Trophoblast cell (in vitro differentiated cells and primary cell): ENCODE results near the gene MRPL53.
"Not testable (repeated sequence)": the region's sequence is repeated elsewhere in the genome, so short reads cannot be mapped to it uniquely, and the experiment has no call there.

Experiments used
- DNase-seq, 2 donors: peaks; one replicate each; pipeline ENCODE4 v3.0.0-alpha.2; 2016
- H2AFZ ChIP-seq: 2 replicates; pipeline ENCODE4 v1.6.1; 2013; ENCODE audit warnings: low read length, moderate library complexity, mild to moderate bottlenecking; ENCODE audit not compliant: insufficient read depth, poor library complexity
- H2AK5ac ChIP-seq: 2 replicates; pipeline ENCODE4 v1.6.1; 2013; ENCODE audit warnings: mild to moderate bottlenecking, low read length
- H2BK120ac ChIP-seq: 2 replicates; pipeline ENCODE4 v1.6.1; 2013; ENCODE audit warnings: low read length, mild to moderate bottlenecking, moderate library complexity; ENCODE audit not compliant: insufficient read depth, poor library complexity
- H2BK12ac ChIP-seq: 2 replicates; pipeline ENCODE4 v1.6.1; 2013; ENCODE audit warnings: mild to moderate bottlenecking, low read length, moderate library complexity
- H2BK5ac ChIP-seq: 2 replicates; pipeline ENCODE4 v1.6.1; 2013; ENCODE audit warnings: low read length, low read depth, moderate library complexity, mild to moderate bottlenecking; ENCODE audit not compliant: poor library complexity
- H3K14ac ChIP-seq: 2 replicates; pipeline ENCODE4 v1.6.1; 2013; ENCODE audit warnings: mild to moderate bottlenecking, low read length
- H3K18ac ChIP-seq: 2 replicates; pipeline ENCODE4 v1.6.1; 2013; ENCODE audit warnings: mild to moderate bottlenecking, low read length
- H3K23ac ChIP-seq: 2 replicates; pipeline ENCODE4 v1.6.1; 2013; ENCODE audit warnings: low read length
- H3K27ac ChIP-seq: 2 replicates; pipeline ENCODE4 v1.5.1; 2013; ENCODE audit warnings: low read depth, mild to moderate bottlenecking, inconsistent platforms, low read length, moderate library complexity
- H3K27me3 ChIP-seq: 2 replicates; pipeline ENCODE4 v1.6.1; 2013; ENCODE audit warnings: inconsistent platforms, mild to moderate bottlenecking, low read length, moderate library complexity; ENCODE audit not compliant: insufficient read depth
- H3K36me3 ChIP-seq, 2 experiments: 1 replicate in 1 of 2; 2 replicates in 1 of 2; pipeline ENCODE4 v1.6.1; 2013; ENCODE audit warnings: low read length in 2 of 2, mild to moderate bottlenecking in 2 of 2, moderate library complexity in 1 of 2; ENCODE audit not compliant: insufficient read depth in 2 of 2, control insufficient read depth in 1 of 2
- H3K4ac ChIP-seq: 2 replicates; pipeline ENCODE4 v1.6.1; 2013; ENCODE audit warnings: low read depth, mild to moderate bottlenecking, low read length, moderate library complexity
- H3K4me1 ChIP-seq, 2 experiments: 1 replicate in 1 of 2; 2 replicates in 1 of 2; pipeline ENCODE4 v1.6.1; 2013; ENCODE audit warnings: low read length in 2 of 2, mild to moderate bottlenecking in 2 of 2, moderate library complexity in 1 of 2; ENCODE audit not compliant: insufficient read depth in 2 of 2, control insufficient read depth in 1 of 2
- H3K4me2 ChIP-seq: 2 replicates; pipeline ENCODE4 v1.6.1; 2013; ENCODE audit warnings: inconsistent platforms, mild to moderate bottlenecking, low read length, moderate library complexity
- H3K4me3 ChIP-seq: 2 replicates; pipeline ENCODE4 v1.5.1; 2013; ENCODE audit warnings: mild to moderate bottlenecking, low read depth, low read length, inconsistent platforms
- H3K79me1 ChIP-seq: one replicate; pipeline ENCODE4 v1.6.1; 2013; ENCODE audit warnings: low read length
- H3K79me2 ChIP-seq: 2 replicates; pipeline ENCODE4 v1.6.1; 2013; ENCODE audit warnings: low read length, mild to moderate bottlenecking; ENCODE audit not compliant: control insufficient read depth, insufficient read depth, poor library complexity
- H3K9ac ChIP-seq: 2 replicates; pipeline ENCODE4 v1.6.1; 2013; ENCODE audit warnings: mild to moderate bottlenecking, low read length
- H3K9me3 ChIP-seq: 2 replicates; pipeline ENCODE4 v1.6.1; 2013; ENCODE audit warnings: low read depth, mild to moderate bottlenecking, control low read depth, inconsistent platforms, low read length; ENCODE audit not compliant: insufficient read depth
- H4K12ac ChIP-seq: 2 replicates; pipeline ENCODE4 v1.6.1; 2013; ENCODE audit warnings: low read depth, mild to moderate bottlenecking, low read length, moderate library complexity
- H4K8ac ChIP-seq: 2 replicates; pipeline ENCODE4 v1.6.1; 2013; ENCODE audit warnings: low read depth, mild to moderate bottlenecking, low read length, moderate library complexity
- H4K91ac ChIP-seq: one replicate; pipeline ENCODE4 v1.6.1; 2013; ENCODE audit warnings: low read depth, mild to moderate bottlenecking, low read length, moderate library complexity
- WGBS: extraction: QIAGEN DNeasy Blood & Tissue Kit; methylation state at CpG from one replicate; pipeline ENCODE4 v1.1.7; 2013; ENCODE audit warnings: missing lambda C conversion rate; ENCODE audit not compliant: insufficient read length, insufficient coverage; ENCODE audit errors: extremely low coverage; 5-methylcytosine and 5-hydroxymethylcytosine counted together

The MRPL53 gene

DNA sequence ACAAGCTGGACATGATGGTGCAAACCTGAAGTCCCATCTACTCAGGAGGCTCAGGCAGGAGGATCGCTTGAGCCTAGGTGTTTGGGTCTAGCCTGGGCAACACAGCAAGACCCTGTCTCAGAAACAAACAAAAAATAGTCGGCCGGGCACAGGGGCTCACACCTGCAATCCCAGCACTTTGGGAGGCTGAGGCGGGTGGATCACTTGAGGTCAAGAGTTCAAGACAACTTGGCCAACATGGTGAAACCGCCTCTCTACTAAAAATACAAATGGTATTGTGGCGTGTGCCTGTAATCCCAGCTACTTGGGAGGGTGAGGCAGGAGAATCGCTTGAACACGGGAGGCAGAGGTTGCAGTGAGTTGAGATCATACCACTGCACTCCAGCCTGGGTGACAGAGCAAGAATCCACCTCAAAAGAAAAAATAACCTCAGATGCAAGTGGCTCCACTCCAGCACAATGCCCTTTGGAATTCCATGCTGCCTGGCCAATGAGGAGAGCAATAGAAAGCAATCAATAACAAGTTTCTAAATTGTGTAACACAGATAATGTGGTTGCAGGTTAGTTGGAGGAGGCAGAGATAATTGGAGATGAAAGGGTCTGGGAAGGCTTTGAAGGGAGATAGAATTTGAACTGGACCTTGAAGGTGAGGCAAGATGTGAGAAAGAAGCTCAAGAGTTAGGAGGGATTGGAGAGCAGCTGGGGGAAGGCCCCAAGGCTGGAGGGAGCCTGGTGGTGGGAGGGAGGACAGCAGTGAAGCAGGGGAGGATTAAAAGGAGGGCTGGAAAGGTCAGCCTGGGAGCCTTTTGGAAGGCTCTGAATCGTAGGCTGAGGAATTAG is 16.4 kb upstream of the MRPL53 start:
- no peaks in the 10 kb centered on the region for H3K79me2 ChIP-seq
- H2BK12ac ChIP-seq, result no peak overlapping the region
- no peaks in the 10 kb centered on the region for H3K79me1 ChIP-seq
- H3K9ac ChIP-seq, result no peak overlapping the region
- no peak overlapping the region for H3K23ac ChIP-seq
- H2AFZ ChIP-seq, result no peak overlapping the region
- H4K12ac ChIP-seq, result no peak overlapping the region
- WGBS, result no CpG with 5 or more reads among the region's 9 CpGs
- no peak overlapping the region for H2AK5ac ChIP-seq
- no peak overlapping the region for H3K27ac ChIP-seq
- no peak overlapping the region for H4K8ac ChIP-seq
- H3K18ac ChIP-seq, result no peak overlapping the region
- no peak overlapping the region for H2BK120ac ChIP-seq
- H3K14ac ChIP-seq, result no peak overlapping the region
- no peak overlapping the region for H2BK5ac ChIP-seq
- no peaks in the 10 kb centered on the region for H3K27me3 ChIP-seq
- H3K9me3 ChIP-seq, result peaks cover 2% of the 10 kb centered on the region
- DNase-seq, result no peak
- no peak overlapping the region for H3K4me2 ChIP-seq
- H3K4ac ChIP-seq, result no peak overlapping the region
- H3K36me3 ChIP-seq, result peaks cover 30 to 44% of the 10 kb centered on the region in 2 experiments
- no peak overlapping the region for H3K4me3 ChIP-seq
- H4K91ac ChIP-seq, result no peak overlapping the region
- H3K4me1 ChIP-seq, result peaks cover 0 to 5% of the 10 kb centered on the region in 2 experiments

- Histone ChIP-seq H4K12ac (no peak overlapping the region), H2BK120ac (no peak overlapping the region), H3K4me2 (no peak overlapping the region), H2AFZ (no peak overlapping the region), H3K36me3 (peaks cover 12 to 18% of the 10 kb centered on the region in 2 experiments), H4K91ac (no peak overlapping the region), H3K4ac (no peak overlapping the region), H3K14ac (no peak overlapping the region), H3K9me3 (no peaks in the 10 kb centered on the region), H3K27me3 (no peaks in the 10 kb centered on the region), H3K79me2 (peaks cover 9% of the 10 kb centered on the region), H4K8ac (no peak overlapping the region), H2BK5ac (no peak overlapping the region), H3K4me3 (no peak overlapping the region), H2BK12ac (no peak overlapping the region), H3K79me1 (peaks cover 11% of the 10 kb centered on the region), H3K27ac (no peak overlapping the region), H3K4me1 (peaks cover 8 to 14% of the 10 kb centered on the region in 2 experiments), H3K18ac (no peak overlapping the region), H3K9ac (no peak overlapping the region), H2AK5ac (no peak overlapping the region), H3K23ac (no peak overlapping the region)
- no peak for DNase-seq
- WGBS, result no CpG with 5 or more reads among the region's 2 CpGs
These were observed 13.7 kb upstream of the MRPL53 start for GRCh38 chr2:74486141-74486540.

- H2BK12ac ChIP-seq, H3K79me2 ChIP-seq, H3K4ac ChIP-seq, H3K14ac ChIP-seq, H3K23ac ChIP-seq, H4K12ac ChIP-seq, H3K18ac ChIP-seq, H2BK120ac ChIP-seq, H3K27me3 ChIP-seq, H2AK5ac ChIP-seq, DNase-seq, H3K9ac ChIP-seq, H4K91ac ChIP-seq, H2BK5ac ChIP-seq, H3K9me3 ChIP-seq, H2AFZ ChIP-seq, H3K27ac ChIP-seq: not testable (repeated sequence)
- peaks cover 9 to 15% of the 10 kb centered on the region in 2 experiments for H3K4me1 ChIP-seq
- peaks cover 7 to 11% of the 10 kb centered on the region in 2 experiments for H3K36me3 ChIP-seq
- WGBS, result no CpG with 5 or more reads among the region's 19 CpGs
- peak overlapping the region; percentile 56 for H3K4me3 ChIP-seq
- H3K4me2 ChIP-seq, result peak overlapping the region; percentile 66
- H3K79me1 ChIP-seq, result peaks cover 11% of the 10 kb centered on the region
- H4K8ac ChIP-seq, result peak overlapping the region; percentile 73
These were observed 11.2 kb upstream of the MRPL53 start for GRCh38 chr2:74483675-74484164.

- no peaks in the 10 kb centered on the region for H3K9me3 ChIP-seq
- no peaks in the 10 kb centered on the region for H3K27me3 ChIP-seq
- peak within 1 kb of the TSS; percentile 94 for H3K4me3 ChIP-seq
- peaks cover 9% of the 10 kb centered on the region for H3K79me2 ChIP-seq
- peak within 1 kb of the TSS; percentile 82 for H4K8ac ChIP-seq
- H3K36me3 ChIP-seq, result peaks cover 9 to 11% of the 10 kb centered on the region in 2 experiments
- no CpG with 5 or more reads among the region's 50 CpGs for WGBS
- peak within 1 kb of the TSS; percentile 89 for H3K9ac ChIP-seq
- peak within 1 kb of the TSS; percentile 55 for H4K12ac ChIP-seq
- H4K91ac ChIP-seq, result peak within 1 kb of the TSS; percentile 71
- H3K23ac ChIP-seq, result no peak within 1 kb of the TSS
- H3K14ac ChIP-seq, result peak within 1 kb of the TSS; percentile 65
- H3K4ac ChIP-seq, result peak within 1 kb of the TSS; percentile 51
- peaks cover 9 to 13% of the 10 kb centered on the region in 2 experiments for H3K4me1 ChIP-seq
- H3K27ac ChIP-seq, result peak within 1 kb of the TSS; percentile 65
- peak within 1 kb of the TSS; percentile 71 for H3K18ac ChIP-seq
- DNase-seq, result peak; percentile 91 to 94
- H2BK5ac ChIP-seq, result peak within 1 kb of the TSS; percentile 73
- peak within 1 kb of the TSS; percentile 40 for H2BK120ac ChIP-seq
- peak within 1 kb of the TSS; percentile 66 for H3K4me2 ChIP-seq
- H2AFZ ChIP-seq, result peak within 1 kb of the TSS; percentile 80
- no peak within 1 kb of the TSS for H2BK12ac ChIP-seq
- peaks cover 11% of the 10 kb centered on the region for H3K79me1 ChIP-seq
- H2AK5ac ChIP-seq, result peak within 1 kb of the TSS; percentile 9
These were observed 10.6 kb upstream of the MRPL53 start, which contains the start of the genes CCDC142 and TTC31 for GRCh38 chr2:74482801-74483674. CCDC142 (minus strand) TSS chr2:74482998; CDS start chr2:74482837, 161 bp downstream. TTC31 (plus strand) TSS chr2:74483081; CDS start chr2:74483096, 15 bp downstream.
